T1000 (cell line): ENCODE results near the gene KASH5.
"Not testable (repeated sequence)": the region's sequence is repeated elsewhere in the genome, so short reads cannot be mapped to it uniquely, and the experiment has no call there.

Experiments
- DNase-seq: peaks from one replicate; lab custom pipeline; 2025; ENCODE audit warnings: mixed read lengths; lab: John Stamatoyannopoulos, UW

KASH5 gene

GRCh38 chr19:49436381-49437017, 48.5 kb downstream of the KASH5 start:
- no peak for DNase-seq

- DNase-seq, result no peak
These were observed 49.2 kb downstream of the KASH5 start for GRCh38 chr19:49437231-49437630.

GRCh38 chr19:49438261-49438660, 50.2 kb downstream of the KASH5 start:
- no peak for DNase-seq

- DNase-seq, result no peak
These were observed 51.8 kb downstream of the KASH5 start for GRCh38 chr19:49439836-49440235.

GRCh38 chr19:49440439-49441209, 52.6 kb downstream of the KASH5 start:
- DNase-seq, result no peak

- DNase-seq, result no peak
These were observed 53.3 kb downstream of the KASH5 start, which contains the start of gene SLC17A7 for GRCh38 chr19:49441210-49441959. SLC17A7 (minus strand) TSS chr19:49441527; CDS start chr19:49441379, 148 bp downstream.

- no peak for DNase-seq
These were observed 53.9 kb downstream of the KASH5 start for GRCh38 chr19:49441960-49442350.

GRCh38 chr19:49442354-49442753, 54.3 kb downstream of the KASH5 start:
- DNase-seq, result peak; percentile 22

- peak; percentile 86 for DNase-seq
These were observed 54.8 kb downstream of the KASH5 start for GRCh38 chr19:49442771-49443365.

GRCh38 chr19:49443366-49444099, 55.5 kb downstream of the KASH5 start:
- DNase-seq, result peak; percentile 91

- DNase-seq, result not testable (repeated sequence)
These were observed 56.2 kb downstream of the KASH5 start for GRCh38 chr19:49444100-49444700.

GRCh38 chr19:49445997-49446396, 57.9 kb downstream of the KASH5 start:
- DNase-seq, result no peak

- peak; percentile 14 for DNase-seq
These were observed 59.7 kb downstream of the KASH5 start for GRCh38 chr19:49447485-49448431.

- no peak for DNase-seq
These were observed 60.4 kb downstream of the KASH5 start for GRCh38 chr19:49448432-49448786.

GRCh38 chr19:49450405-49450804, 62.4 kb downstream of the KASH5 start:
- no peak for DNase-seq

GRCh38 chr19:49451430-49452181, 63.6 kb downstream of the KASH5 start, which contains the start of gene PIH1D1:
PIH1D1 (minus strand) TSS chr19:49451814; CDS start chr19:49451574, 240 bp downstream.
- peak; percentile 93 for DNase-seq

- peak; percentile 98 for DNase-seq
These were observed 65.1 kb downstream of the KASH5 start, which contains the start of gene ALDH16A1 for GRCh38 chr19:49453013-49453756. ALDH16A1 (plus strand) TSS chr19:49453225; CDS start chr19:49453332, 107 bp downstream.

GRCh38 chr19:49453757-49454240, 65.8 kb downstream of the KASH5 start:
- DNase-seq, result no peak
